K562 (cell line): ENCODE data around the gene SUPT3H. TPM values are rescaled to one million over a fixed set of nuclear protein-coding genes. Genes with fewer than 3 reads are reported as not detected.

ENCODE experiments used
- ATAC-seq: fragments of 200-7000 bp; cut with Tn5 transposase; 3 replicates; pipeline ENCODE4 v1.9.1; 2020; ENCODE audit warnings: moderate library complexity
- BruUV-seq: library from RNA; stranded (reverse); fragments of 400-500 nt; replicated peaks from 2 replicates; lab custom pipeline; 2021; lab: Mats Ljungman, UMichigan
- CTCF ChIA-PET: fragments of 300-600 bp; formaldehyde crosslinking; extraction: SDS; loops from one replicate; lab custom pipeline; 2021; ENCODE audit warnings: low intra/inter-chr PET ratio; lab: Yijun Ruan, JAX
- POLR2A ChIA-PET: fragments of 300-600, 350-650 bp; sonication (Branson Sonifier 250); formaldehyde crosslinking; extraction: SDS; loops from one replicate; lab custom pipeline; 2021; ENCODE audit warnings: antibody characterized with exemption, inconsistent platforms; lab: Yijun Ruan, JAX
- DNase-seq, 4 experiments: peaks; one replicate each; pipeline versions ENCODE4 v3.0.0 to v3.0.0-alpha.2; 2011 to 2018; ENCODE audit warnings: low spot score in 3 of 4, mixed read lengths in 3 of 4; ENCODE audit errors: extremely low read depth in 1 of 4
- FAIRE-seq: peaks from 2 replicates; lab custom pipeline; 2011; peaks lifted over from hg19 to GRCh38; lab: Jason Lieb, UNC
- H2AFZ ChIP-seq: 2 replicates; pipeline ENCODE4 v1.6.0; 2011; ENCODE audit warnings: low read depth, low read length, control low read depth, inconsistent platforms
- H3K27ac ChIP-seq: fragments of 200-600 bp; 3 replicates; pipeline ENCODE4 v1.8.0; 2011; ENCODE audit warnings: low read depth, mild to moderate bottlenecking, control low read depth, inconsistent platforms, low read length, moderate library complexity, mixed read lengths; ENCODE audit errors: extremely low read depth
- H3K27me3 ChIP-seq, 2 experiments: fragments of 300-600 bp in 1 of 2; 2 replicates in 1 of 2; 3 replicates in 1 of 2; pipeline versions ENCODE4 v1.6.0 to v1.8.0; 2011; ENCODE audit warnings: inconsistent platforms in 2 of 2, low read length in 2 of 2, mild to moderate bottlenecking in 1 of 2, mixed read lengths in 1 of 2, moderate library complexity in 1 of 2; ENCODE audit not compliant: control insufficient read depth in 2 of 2, insufficient read depth in 2 of 2
- H3K36me3 ChIP-seq: fragments of 300-600 bp; 3 replicates; pipeline ENCODE4 v1.8.0; 2011; ENCODE audit warnings: mild to moderate bottlenecking, low read length, inconsistent platforms; ENCODE audit not compliant: control insufficient read depth, insufficient read depth
- H3K4me1 ChIP-seq, 2 experiments: fragments of 200-600 bp in 1 of 2; replicated peaks in 1 of 2; 2 replicates in 1 of 2; 3 replicates in 1 of 2; pipeline versions ENCODE4 v1.5.1 to v1.8.0; 2011; ENCODE audit warnings: inconsistent platforms in 2 of 2, low read length in 2 of 2, mild to moderate bottlenecking in 1 of 2, mixed read lengths in 1 of 2, moderate library complexity in 1 of 2; ENCODE audit not compliant: control insufficient read depth in 2 of 2, insufficient read depth in 2 of 2
- H3K4me2 ChIP-seq: 2 replicates; pipeline ENCODE4 v1.6.1; 2011; ENCODE audit warnings: low read length, control low read depth, inconsistent platforms, mixed read lengths; ENCODE audit not compliant: insufficient read depth
- H3K4me3 ChIP-seq: fragments of 200-600 bp; sonication (generic), shearing (Covaris generic); 2 replicates; pipeline ENCODE4 v1.5.1; 2016; ENCODE audit warnings: control low read depth, inconsistent platforms
- H3K79me2 ChIP-seq: fragments of 200-600 bp; 3 replicates; pipeline ENCODE4 v1.8.0; 2011; ENCODE audit warnings: low read length, inconsistent platforms; ENCODE audit not compliant: control insufficient read depth, insufficient read depth
- H3K9ac ChIP-seq, 2 experiments: 2 replicates each; pipeline versions ENCODE4 v1.6.0 to v1.6.1; 2011; ENCODE audit warnings: low read depth in 2 of 2, low read length in 2 of 2, control low read depth in 1 of 2, inconsistent platforms in 1 of 2, mild to moderate bottlenecking in 1 of 2, mixed read lengths in 1 of 2; ENCODE audit not compliant: insufficient read depth in 1 of 2
- H3K9me1 ChIP-seq: one replicate; pipeline ENCODE4 v1.6.0; 2011; ENCODE audit warnings: inconsistent platforms, mild to moderate bottlenecking, low read length, moderate library complexity; ENCODE audit not compliant: control insufficient read depth, insufficient read depth
- H3K9me3 ChIP-seq: replicated peaks from 2 replicates; pipeline ENCODE4 v1.5.1; 2011; ENCODE audit warnings: low read depth, low read length, inconsistent platforms; ENCODE audit not compliant: control insufficient read depth, insufficient read depth
- H4K20me1 ChIP-seq: replicated peaks from 2 replicates; pipeline ENCODE4 v1.6.1; 2011; ENCODE audit warnings: low read length, inconsistent platforms, mixed read lengths; ENCODE audit not compliant: control insufficient read depth, insufficient read depth
- CCAR2 ChIP-seq: fragments of 200-400 bp; formaldehyde crosslinking; IDR thresholded peaks from 2 replicates; pipeline ENCODE4 v1.6.1; 2017; ENCODE audit warnings: mild to moderate bottlenecking, low read depth, low read length
- CHAMP1 ChIP-seq: fragments of 450-650 bp; IDR thresholded peaks from 2 replicates; pipeline ENCODE4 v1.6.1; 2016; ENCODE audit warnings: mild to moderate bottlenecking
- EGR1 ChIP-seq: fragments of 450-650 bp; conservative IDR thresholded peaks from 2 replicates; pipeline ENCODE4 v1.6.1; 2017; ENCODE audit warnings: mild to moderate bottlenecking
- ETV6 ChIP-seq, 3 experiments: fragments of 150-350 bp in 1 of 3; sonication (generic) in 1 of 3; formaldehyde crosslinking in 1 of 3; IDR thresholded peaks; 2 replicates each; pipeline versions ENCODE4 v1.6.1 to v1.8.0; 2014 to 2022; ENCODE audit warnings: borderline replicate concordance in 2 of 3, low read depth in 2 of 3, antibody characterized with exemption in 1 of 3, low read length in 1 of 3, mild to moderate bottlenecking in 1 of 3, missing genetic modification reagents in 1 of 3
- FOSL1 ChIP-seq: fragments of 200-800 bp; sonication (Bioruptor generic); conservative IDR thresholded peaks from 2 replicates; pipeline ENCODE4 v1.6.1; 2016; ENCODE audit warnings: missing genetic modification characterization, missing compliant biosample characterization
- HOMEZ ChIP-seq: fragments of 250-450 bp; sonication (Bioruptor Pico); IDR thresholded peaks from 2 replicates; pipeline ENCODE4 v1.4.0; 2020; ENCODE audit warnings: mild to moderate bottlenecking, moderate library complexity
- LARP7 ChIP-seq: fragments of 450-650 bp; IDR thresholded peaks from 2 replicates; pipeline ENCODE4 v1.6.1; 2016
- MEIS2 ChIP-seq: fragments of 450-650 bp; IDR thresholded peaks from 2 replicates; pipeline ENCODE4 v1.6.1; 2014; ENCODE audit warnings: mild to moderate bottlenecking; ENCODE audit not compliant: partially characterized antibody
- MNT ChIP-seq, 2 experiments: fragments of 450-650 bp; conservative IDR thresholded peaks; 2 replicates each; pipeline ENCODE4 v1.6.1; 2017; ENCODE audit warnings: mild to moderate bottlenecking in 2 of 2, moderate library complexity in 2 of 2
- NFXL1 ChIP-seq: fragments of 450-650 bp; formaldehyde crosslinking; IDR thresholded peaks from 2 replicates; pipeline ENCODE4 v1.4.0; 2021; ENCODE audit warnings: mild to moderate bottlenecking
- RBFOX2 ChIP-seq: fragments of 200-400 bp; formaldehyde crosslinking; IDR thresholded peaks from 2 replicates; pipeline ENCODE4 v1.6.1; 2017; ENCODE audit warnings: low read depth, mild to moderate bottlenecking, low read length, moderate library complexity
- TRIM24 ChIP-seq, 2 experiments: fragments of 450-650 bp; IDR thresholded peaks; 2 replicates each; pipeline ENCODE4 v1.6.1; 2016
- ZNF3 ChIP-seq: fragments of 250-450 bp; sonication (Bioruptor Pico); IDR thresholded peaks from 2 replicates; pipeline ENCODE4 v1.5.0; 2021; ENCODE audit warnings: mild to moderate bottlenecking, moderate library complexity
- WGBS: fragments of 100-300 bp; shearing (Covaris generic); methylation state at CpG from one replicate; pipeline ENCODE4 v1.1.6; 2016; ENCODE audit warnings: low coverage, mixed read lengths; ENCODE audit not compliant: insufficient coverage; ENCODE audit errors: missing lambda C conversion rate; 5-methylcytosine and 5-hydroxymethylcytosine counted together
- in situ Hi-C: fragments of 300-500 bp; cut with MboI; formaldehyde crosslinking; loops from 4 replicates; pipeline ENCODE4 v1.15.0; 2018; ENCODE audit warnings: inconsistent platforms, mixed read lengths
- intact Hi-C: fragments of 100-400 bp; cut with micrococcal nuclease; formaldehyde crosslinking; loops from 2 replicates; pipeline ENCODE4 v1.14.2; 2022
- polyA plus RNA-seq, 8 experiments: library from polyadenylated mRNA; depleted of rRNA in 4 of 8; stranded (reverse) in 5 of 8; unstranded in 3 of 8; fragments of >200 nt; fragmentation: Nextera tagmentation in 2 of 8; fragmentation: Illumina TruSeq in 1 of 8; extraction: Ambion mirVana in 2 of 8; extraction: Trizol in 1 of 8; gene quantifications; 2 replicates each; pipeline versions ENCODE4 v1.2.1 to v1.2.3, GENCODE V29; 2011 to 2014; ENCODE audit warnings: inconsistent platforms in 1 of 8, missing spikeins in 1 of 8
- total RNA-seq, 7 experiments: library from RNA; depleted of rRNA in 6 of 7; stranded (reverse); fragments of >200 nt in 6 of 7; fragmentation: Illumina TruSeq in 2 of 7; extraction: Trizol in 2 of 7; gene quantifications; 2 replicates each; pipeline versions ENCODE4 v1.2.1 to v1.2.3, GENCODE V29; 2011 to 2021; ENCODE audit warnings: low replicate concordance in 1 of 7

Gene SUPT3H
- total and polyA plus RNA-seq, 9 of the 15 experiments (the other 6 are each of a cell fraction or from before 2014, with no cell fraction given) = 7.2 to 16.3 (median 11.9) TPM

DNA sequence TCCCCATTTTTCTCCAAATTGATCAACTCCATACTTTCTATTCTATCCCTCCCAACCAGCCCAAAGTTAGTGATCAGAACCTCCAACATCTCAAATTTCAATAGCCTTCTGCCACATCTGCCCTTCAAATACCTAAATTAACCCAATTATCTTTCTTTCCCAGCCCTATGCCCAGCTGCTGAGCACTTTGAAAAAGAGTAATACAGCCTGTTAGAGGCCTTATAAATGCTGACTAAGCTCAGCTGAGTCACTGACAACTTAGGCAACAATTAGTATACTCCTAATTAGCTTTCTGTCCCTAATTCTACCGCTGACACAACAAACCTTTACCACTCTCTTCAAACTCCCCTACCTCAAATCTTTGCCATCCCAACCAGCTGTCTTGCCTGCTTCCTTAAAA is 26.1 kb downstream of the SUPT3H start (continued):
- TF ChIP-seq CHAMP1 = peak; percentile 53; the same call in 1 of the 2 replicates
- TF ChIP-seq TRIM24 (IDR thresholded peaks at IDR 0.05) = peak; percentile 39 to 41; a peak in 2 of 4 replicates
- peak; percentile 76 for TF ChIP-seq FOSL1 (tag)
- TF ChIP-seq MNT (conservative IDR thresholded peaks at IDR 0.05) = 0 out of 4 replicates have a peak, but pooled peaks of 1 of the 2 experiments have one; percentile 17
- no peak for TF ChIP-seq NFXL1 (CRISPR knock-in tag)

DNA sequence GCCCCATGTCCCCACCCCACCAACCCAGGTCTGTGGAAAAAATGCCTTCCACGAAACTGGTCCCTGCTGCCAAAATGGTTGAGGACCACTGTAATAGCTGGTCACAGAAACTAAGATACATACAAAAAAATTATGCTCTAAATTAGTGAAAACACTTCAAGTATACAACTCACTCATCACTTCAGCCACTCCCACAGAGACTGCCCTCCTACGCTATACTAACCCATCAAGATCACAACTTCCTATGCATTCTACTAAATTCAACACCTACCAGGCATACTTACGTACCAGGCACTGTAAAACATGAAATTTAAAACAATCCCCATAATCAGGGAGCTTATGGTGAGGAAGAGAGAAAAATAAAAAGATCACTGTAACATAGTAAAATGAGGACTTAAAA is 26.7 kb downstream of the SUPT3H start:
- Histone ChIP-seq H3K36me3 (no peaks in the 10 kb centered on the region), H3K27me3 (no peaks in the 10 kb centered on the region), H3K9me1 (no peaks in the 10 kb centered on the region), H3K9ac (peak overlapping the region in 1 of 2 experiments; percentile 35; a peak in 2 of 4 replicates), H3K4me1 (peaks cover 0 to 16% of the 10 kb centered on the region in 2 experiments; a peak in 4 of 5 replicates), H4K20me1 (no peaks in the 10 kb centered on the region), H3K4me2 (no peak overlapping the region), H3K27ac (peak overlapping the region; percentile 63; the same call in 1 of the 3 replicates), H3K4me3 (no peak overlapping the region), H3K9me3 (no peaks in the 10 kb centered on the region), H2AFZ (peak overlapping the region; percentile 72; the same call in 1 of the 2 replicates), H3K79me2 (no peaks in the 10 kb centered on the region)
- CTCF ChIA-PET = no interaction called here
- FAIRE-seq = no peak
- peak in 3 of 4 experiments; percentile 10 to 33 (median 10) for DNase-seq
- WGBS = 86% methylated on average over 3 of the region's 3 CpGs
- no TSS peak for BruUV-seq
- intact Hi-C loops = no loop called here
- ATAC-seq = peak; percentile 85
- in situ Hi-C loops = no loop called here
- POLR2A ChIA-PET = interaction anchor here (0.7 to 1.3 kb wide), 6 partner anchors 11 to 27 kb away, joined by 3 to 8 read pairs (median 4); partner anchors contain the start of gene SUPT3H
- TF ChIP-seq MEIS2 (peak; percentile 57), HOMEZ (no peak), ETV6 (IDR thresholded peaks at IDR 0.05; ENCODE audit: borderline replicate concordance in 1 of 2, low read depth in 2 of 2, low read length in 1 of 2) (no peak), ETV6 (CRISPR knock-in tag; IDR thresholded peaks at IDR 0.05; ENCODE audit: borderline replicate concordance) (no peak), LARP7 (no peak), MNT (conservative IDR thresholded peaks at IDR 0.05) (no peak), ZNF3 (CRISPR knock-in tag) (no peak), CCAR2 (no peak), RBFOX2 (no peak), EGR1 (peak; percentile 45; the same call in 1 of the 2 replicates)
